HG03196 (cell line): ENCODE measurements around the gene SELL.
"Not testable (repeated sequence)": the region's sequence is repeated elsewhere in the genome, so short reads cannot be mapped to it uniquely, and the experiment has no call there.

ENCODE experiments used
- ATAC-seq: cut with Tn5 transposase; IDR thresholded peaks from one replicate; pipeline ENCODE4 v1.9.1; 2021; ENCODE audit not compliant: unreplicated experiment

Gene SELL

GRCh38 chr1:169670244-169670643 is 41.2 kb downstream of the SELL start:
- ATAC-seq, result not testable (repeated sequence)

GRCh38 chr1:169667699-169668596 is 43.5 kb downstream of the SELL start:
- not testable (repeated sequence) for ATAC-seq

- ATAC-seq, result not testable (repeated sequence)
Measured at GRCh38 chr1:169667227-169667639, 44.2 kb downstream of the SELL start.

- ATAC-seq, result not testable (repeated sequence)
Measured at GRCh38 chr1:169662680-169663079, 48.7 kb downstream of the SELL start.

- ATAC-seq, result not testable (repeated sequence)
Measured at GRCh38 chr1:169661066-169661465, 50.4 kb downstream of the SELL start.

- ATAC-seq, result not testable (repeated sequence)
Measured at GRCh38 chr1:169658777-169659176, 52.6 kb downstream of the SELL start.

GRCh38 chr1:169653873-169654272 is 57.5 kb downstream of the SELL start:
- ATAC-seq, result no peak

- ATAC-seq, result no peak
Measured at GRCh38 chr1:169651035-169651434, 60.4 kb downstream of the SELL start.

- no peak for ATAC-seq
Measured at GRCh38 chr1:169650551-169650950, 60.9 kb downstream of the SELL start.

- ATAC-seq, result no peak
Measured at GRCh38 chr1:169648709-169649108, 62.7 kb downstream of the SELL start.

GRCh38 chr1:169648187-169648586 is 63.2 kb downstream of the SELL start:
- no peak for ATAC-seq

GRCh38 chr1:169647512-169647911 is 63.9 kb downstream of the SELL start:
- no peak for ATAC-seq

GRCh38 chr1:169644297-169644696 is 67.1 kb downstream of the SELL start:
- ATAC-seq, result no peak
